Nephron (organoid): ENCODE measurements around the gene SEC23IP.

Experiments used
- H3K27ac Mint-ChIP-seq, 3 experiments: 2 replicates each; pipeline ENCODE4 v1.8.0; 2020; ENCODE audit warnings: mixed read lengths in 3 of 3, mild to moderate bottlenecking in 2 of 3, moderate library complexity in 1 of 3
- H3K27me3 Mint-ChIP-seq: 2 replicates; pipeline ENCODE4 v1.8.0; 2021; ENCODE audit warnings: low read depth, mild to moderate bottlenecking, moderate library complexity, mixed read lengths
- H3K36me3 Mint-ChIP-seq: 2 replicates; pipeline ENCODE4 v1.8.0; 2020; ENCODE audit warnings: low read depth, mixed read lengths
- H3K4me1 Mint-ChIP-seq: 2 replicates; pipeline ENCODE4 v1.8.0; 2020; ENCODE audit warnings: mixed read lengths
- H3K4me3 Mint-ChIP-seq, 3 experiments: 2 replicates each; pipeline ENCODE4 v1.8.0; 2020; ENCODE audit warnings: mild to moderate bottlenecking in 3 of 3, mixed read lengths in 3 of 3, moderate library complexity in 2 of 3
- H3K9me3 Mint-ChIP-seq: 2 replicates; pipeline ENCODE4 v1.8.0; 2020; ENCODE audit warnings: mixed read lengths
- TF ChIP-seq, protein P1 (sequence below), 3 experiments: fragments of 200-600 bp; sonication (generic); IDR thresholded peaks; one replicate each; pipeline ENCODE4 v1.5.0; 2021; ENCODE audit warnings: antibody characterized with exemption in 3 of 3; ENCODE audit not compliant: unreplicated experiment in 3 of 3

SEC23IP gene

DNA sequence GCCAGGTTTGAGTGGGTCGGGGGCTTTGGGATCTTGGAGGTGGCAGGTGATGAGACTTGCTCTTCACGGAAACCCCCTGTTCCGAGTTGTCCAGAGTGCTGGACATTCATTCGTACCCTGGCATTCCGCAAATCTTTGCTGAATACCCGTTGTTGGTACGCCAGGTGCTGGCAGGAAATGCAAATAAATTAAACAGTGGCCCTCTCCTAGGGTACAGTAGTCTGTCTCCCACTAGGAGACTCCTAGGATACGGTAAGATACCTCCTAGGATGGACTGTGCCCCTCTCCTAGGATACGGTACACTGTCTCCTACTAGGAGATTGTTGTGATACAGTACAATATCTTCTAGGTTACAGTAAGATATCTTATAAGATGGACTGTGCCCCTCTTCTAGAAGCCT, 544 bp downstream of the SEC23IP start:
- Mint-ChIP-seq H3K9me3 (peaks cover 4% of the 10 kb centered on the region), H3K36me3 (peaks cover 7% of the 10 kb centered on the region), H3K27me3 (no peaks in the 10 kb centered on the region), H3K27ac (peak overlapping the region; percentile 89 to 98 (median 97)), H3K4me1 (peaks cover 43% of the 10 kb centered on the region), H3K4me3 (peak overlapping the region; percentile 98 to 100 (median 99))
- TF ChIP-seq, protein P1, sequence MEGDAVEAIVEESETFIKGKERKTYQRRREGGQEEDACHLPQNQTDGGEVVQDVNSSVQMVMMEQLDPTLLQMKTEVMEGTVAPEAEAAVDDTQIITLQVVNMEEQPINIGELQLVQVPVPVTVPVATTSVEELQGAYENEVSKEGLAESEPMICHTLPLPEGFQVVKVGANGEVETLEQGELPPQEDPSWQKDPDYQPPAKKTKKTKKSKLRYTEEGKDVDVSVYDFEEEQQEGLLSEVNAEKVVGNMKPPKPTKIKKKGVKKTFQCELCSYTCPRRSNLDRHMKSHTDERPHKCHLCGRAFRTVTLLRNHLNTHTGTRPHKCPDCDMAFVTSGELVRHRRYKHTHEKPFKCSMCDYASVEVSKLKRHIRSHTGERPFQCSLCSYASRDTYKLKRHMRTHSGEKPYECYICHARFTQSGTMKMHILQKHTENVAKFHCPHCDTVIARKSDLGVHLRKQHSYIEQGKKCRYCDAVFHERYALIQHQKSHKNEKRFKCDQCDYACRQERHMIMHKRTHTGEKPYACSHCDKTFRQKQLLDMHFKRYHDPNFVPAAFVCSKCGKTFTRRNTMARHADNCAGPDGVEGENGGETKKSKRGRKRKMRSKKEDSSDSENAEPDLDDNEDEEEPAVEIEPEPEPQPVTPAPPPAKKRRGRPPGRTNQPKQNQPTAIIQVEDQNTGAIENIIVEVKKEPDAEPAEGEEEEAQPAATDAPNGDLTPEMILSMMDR (IDR thresholded peaks at IDR 0.05; ENCODE audit: unreplicated experiment in 3 of 3), result no peak

DNA sequence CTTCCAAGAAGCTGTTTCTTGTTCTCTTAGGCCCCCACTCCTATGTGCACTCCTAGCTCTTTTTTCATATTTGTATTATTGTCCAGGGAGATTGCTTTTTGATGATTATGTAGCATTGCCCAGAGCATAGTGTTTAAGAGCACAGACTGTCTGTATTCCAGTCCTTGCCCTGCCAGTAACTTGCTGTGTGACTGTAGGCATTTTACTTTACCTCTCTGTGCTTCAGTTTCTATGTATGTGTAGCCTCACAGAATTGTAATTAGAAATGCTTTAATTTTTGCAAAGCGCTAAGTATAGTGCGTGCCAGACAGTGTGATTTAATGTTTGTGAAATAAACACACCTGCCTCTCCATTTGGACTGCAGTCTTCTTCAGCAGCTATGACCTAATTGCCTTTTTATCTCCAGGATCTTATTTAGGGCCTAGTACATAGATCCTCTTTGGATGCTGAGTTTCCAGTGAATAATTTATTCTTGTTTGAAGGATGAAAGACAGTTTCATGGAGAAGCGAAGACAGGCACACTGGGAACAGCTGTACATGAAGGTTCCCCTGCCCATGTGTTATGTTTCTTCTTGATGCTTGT, 1.4 kb downstream of the SEC23IP start:
- peaks cover 4% of the 10 kb centered on the region for H3K9me3 Mint-ChIP-seq

DNA sequence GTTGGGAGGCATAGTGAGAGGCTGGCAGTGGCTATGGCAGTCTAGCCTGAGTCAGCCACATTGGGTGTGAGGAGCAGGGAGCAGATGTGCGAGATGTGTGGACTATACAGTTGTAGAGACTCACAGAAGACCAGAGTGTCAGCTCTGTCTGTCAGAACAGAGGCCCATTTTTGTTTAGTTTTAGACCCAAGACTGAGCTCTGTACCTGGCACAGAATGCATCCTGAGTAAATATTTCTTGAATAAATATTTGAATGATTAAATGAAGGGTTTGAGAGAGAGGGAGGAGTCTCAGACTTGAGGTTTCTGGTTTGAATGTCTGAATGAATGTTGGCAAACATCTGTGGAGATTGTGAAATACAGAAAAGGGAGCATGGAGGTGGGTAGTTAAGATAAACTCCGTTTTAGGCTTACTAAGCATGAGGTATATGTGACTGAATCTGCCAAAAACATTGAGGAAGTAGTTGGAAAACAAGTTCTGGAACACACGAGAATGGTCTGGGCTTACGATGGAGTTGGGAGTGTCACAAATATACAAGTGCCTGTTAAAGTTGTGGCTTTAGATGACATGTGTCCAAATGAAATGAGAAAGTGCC, 3.6 kb downstream of the SEC23IP start:
- H3K27me3 Mint-ChIP-seq, result no peaks in the 10 kb centered on the region
- peaks cover 20% of the 10 kb centered on the region for H3K36me3 Mint-ChIP-seq
- peak overlapping the region in 1 of 3 experiments; percentile 48 for H3K27ac Mint-ChIP-seq
- H3K4me1 Mint-ChIP-seq, result peaks cover 51% of the 10 kb centered on the region
- peak overlapping the region; percentile 8 to 61 (median 20) for H3K4me3 Mint-ChIP-seq
- peaks cover 4% of the 10 kb centered on the region for H3K9me3 Mint-ChIP-seq
- TF ChIP-seq, protein P1 (IDR thresholded peaks at IDR 0.05; ENCODE audit: unreplicated experiment in 3 of 3), result no peak

More for the DNA sequence above, 1.4 kb downstream of the SEC23IP start:
- Mint-ChIP-seq H3K36me3 (peaks cover 16% of the 10 kb centered on the region), H3K4me3 (peak overlapping the region; percentile 98 to 100 (median 99)), H3K27me3 (no peaks in the 10 kb centered on the region), H3K27ac (peak overlapping the region in 2 of 3 experiments; percentile 5 to 45), H3K4me1 (peaks cover 51% of the 10 kb centered on the region)
- TF ChIP-seq, protein P1 (IDR thresholded peaks at IDR 0.05; ENCODE audit: unreplicated experiment in 3 of 3), result no peak

DNA sequence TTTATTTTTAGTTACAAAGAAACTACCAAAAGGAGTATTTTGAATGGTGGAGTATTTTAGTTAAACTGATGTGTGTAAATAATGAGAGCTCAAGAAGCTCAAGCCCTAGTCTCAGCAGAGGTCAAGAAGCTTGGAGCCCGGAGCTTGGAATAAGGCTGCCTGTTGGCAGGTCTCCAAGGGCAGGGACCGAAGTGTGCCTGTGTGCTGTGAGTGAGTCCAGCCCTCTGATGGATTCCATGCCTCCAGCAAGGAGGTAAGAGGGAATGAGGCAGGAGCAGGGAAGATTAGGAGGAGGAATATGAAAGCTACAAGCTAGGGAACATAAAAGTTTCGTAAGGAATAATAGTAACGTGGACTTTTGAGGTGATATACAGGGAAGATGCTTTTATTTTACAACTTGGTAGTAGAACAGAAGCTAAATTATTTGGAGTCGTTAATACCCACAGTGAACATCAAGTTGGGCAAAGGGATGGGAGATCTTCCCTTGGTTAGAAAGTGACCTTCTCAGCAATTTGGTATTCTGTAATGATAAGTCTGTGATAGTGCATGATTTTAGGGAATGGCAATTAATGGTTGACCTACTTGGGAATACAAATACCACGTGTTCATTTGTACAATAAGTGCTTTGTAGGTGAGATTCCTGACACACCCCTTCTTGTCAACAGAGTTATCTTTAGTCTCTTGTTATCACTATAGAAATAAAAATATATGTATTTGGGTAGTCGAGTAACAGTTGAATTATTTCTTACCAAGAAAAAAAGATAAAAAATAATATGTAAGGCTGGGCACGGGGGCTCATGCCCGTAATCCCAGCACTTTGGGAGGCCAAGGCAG, 4.6 kb downstream of the SEC23IP start:
- H3K36me3 Mint-ChIP-seq, result peaks cover 20% of the 10 kb centered on the region
- no peak overlapping the region for H3K4me3 Mint-ChIP-seq
- peak overlapping the region in 2 of 3 experiments; percentile 42 to 48 for H3K27ac Mint-ChIP-seq
- no peaks in the 10 kb centered on the region for H3K27me3 Mint-ChIP-seq
- TF ChIP-seq, protein P1 (IDR thresholded peaks at IDR 0.05; ENCODE audit: unreplicated experiment in 3 of 3), result no peak
- H3K9me3 Mint-ChIP-seq, result peaks cover 2% of the 10 kb centered on the region
- H3K4me1 Mint-ChIP-seq, result peaks cover 49% of the 10 kb centered on the region

DNA sequence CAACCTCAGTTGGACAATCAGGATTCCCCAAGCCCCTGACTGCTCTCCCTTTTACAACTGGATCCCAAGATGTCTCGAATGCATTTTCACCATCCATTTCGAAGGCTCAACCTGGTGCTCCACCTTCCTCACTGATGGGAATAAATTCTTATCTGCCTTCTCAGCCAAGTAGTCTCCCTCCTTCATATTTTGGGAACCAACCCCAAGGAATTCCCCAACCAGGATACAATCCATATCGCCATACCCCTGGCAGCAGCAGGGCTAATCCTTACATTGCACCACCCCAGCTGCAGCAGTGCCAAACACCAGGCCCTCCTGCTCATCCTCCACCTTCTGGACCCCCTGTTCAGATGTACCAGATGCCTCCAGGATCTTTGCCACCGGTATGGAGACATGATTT, 6.0 kb downstream of the SEC23IP start:
- TF ChIP-seq, protein P1 (IDR thresholded peaks at IDR 0.05; ENCODE audit: unreplicated experiment in 3 of 3), result no peak
- peaks cover 27% of the 10 kb centered on the region for H3K36me3 Mint-ChIP-seq
- peaks cover 43% of the 10 kb centered on the region for H3K4me1 Mint-ChIP-seq
- no peaks in the 10 kb centered on the region for H3K27me3 Mint-ChIP-seq
- no peaks in the 10 kb centered on the region for H3K9me3 Mint-ChIP-seq
- no peak overlapping the region for H3K27ac Mint-ChIP-seq
- no peak overlapping the region for H3K4me3 Mint-ChIP-seq
